ENCODE results near the gene EPHB2. TPM values are rescaled to one million over a fixed set of nuclear protein-coding genes. Genes with fewer than 3 reads are reported as not detected.

EPHB2 gene
- total RNA-seq, 1 donor from 2014 or later, result 14.6 TPM

GRCh38 chr1:22951796-22952195, 241.2 kb downstream of the EPHB2 start:
- no peak for DNase-seq (ENCODE audit: low spot score)

- DNase-seq (ENCODE audit: low spot score), result no peak
Observed at GRCh38 chr1:22952694-22953056, 242.0 kb downstream of the EPHB2 start.

- DNase-seq (ENCODE audit: low spot score), result no peak
Observed at GRCh38 chr1:22953057-22953739, 242.6 kb downstream of the EPHB2 start.

- DNase-seq (ENCODE audit: low spot score), result no peak
Observed at GRCh38 chr1:22953740-22954141, 243.1 kb downstream of the EPHB2 start.

DNA sequence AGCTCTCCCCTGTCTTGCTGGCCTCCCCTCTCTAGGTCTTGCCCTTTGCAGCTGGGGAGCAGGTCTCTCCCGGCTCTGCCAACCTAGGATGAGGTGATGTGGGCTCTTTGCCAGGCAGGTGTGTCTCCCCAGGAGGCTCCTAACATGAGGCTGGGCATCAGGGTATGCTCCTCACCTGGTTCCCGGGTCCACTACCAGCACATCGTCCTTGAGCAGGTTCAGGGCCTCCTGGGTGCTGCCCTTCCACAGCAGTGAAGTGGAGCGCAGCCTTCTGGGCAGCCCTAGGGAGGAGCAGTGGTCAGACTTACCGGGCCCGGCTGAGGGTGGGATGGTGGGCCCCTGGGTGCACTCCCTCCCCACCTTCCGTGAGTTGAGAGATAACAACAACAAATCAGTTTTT, 244.5 kb downstream of the EPHB2 start:
- DNase-seq (ENCODE audit: low spot score), result no peak

- DNase-seq (ENCODE audit: low spot score), result no peak
Observed at GRCh38 chr1:22957066-22957465, 246.4 kb downstream of the EPHB2 start.

DNA sequence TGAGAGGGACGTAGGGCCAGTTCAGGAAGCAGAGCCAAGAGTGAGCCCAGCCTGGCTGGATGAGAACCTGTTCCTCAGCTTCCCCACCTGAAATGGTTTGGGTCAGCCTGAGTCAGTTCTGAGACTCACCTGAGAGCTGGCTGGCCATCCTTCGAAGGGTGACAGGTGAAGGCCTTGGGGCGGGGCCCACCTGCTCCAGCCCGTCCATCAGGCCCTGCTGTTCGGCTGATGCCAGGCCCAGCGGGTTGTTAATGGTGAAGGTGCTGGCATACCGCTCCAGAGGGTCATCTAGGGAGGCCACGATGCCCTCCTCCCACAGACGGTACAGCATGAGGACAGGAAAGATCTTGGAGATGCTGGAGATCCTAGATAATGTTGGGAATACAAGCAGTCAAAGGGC, 247.9 kb downstream of the EPHB2 start:
- DNase-seq (ENCODE audit: low spot score), result no peak

- DNase-seq (ENCODE audit: low spot score), result no peak
Observed at GRCh38 chr1:22959545-22960360, 249.1 kb downstream of the EPHB2 start.

- DNase-seq (ENCODE audit: low spot score), result no peak
Observed at GRCh38 chr1:22962558-22962957, 251.9 kb downstream of the EPHB2 start.

DNA sequence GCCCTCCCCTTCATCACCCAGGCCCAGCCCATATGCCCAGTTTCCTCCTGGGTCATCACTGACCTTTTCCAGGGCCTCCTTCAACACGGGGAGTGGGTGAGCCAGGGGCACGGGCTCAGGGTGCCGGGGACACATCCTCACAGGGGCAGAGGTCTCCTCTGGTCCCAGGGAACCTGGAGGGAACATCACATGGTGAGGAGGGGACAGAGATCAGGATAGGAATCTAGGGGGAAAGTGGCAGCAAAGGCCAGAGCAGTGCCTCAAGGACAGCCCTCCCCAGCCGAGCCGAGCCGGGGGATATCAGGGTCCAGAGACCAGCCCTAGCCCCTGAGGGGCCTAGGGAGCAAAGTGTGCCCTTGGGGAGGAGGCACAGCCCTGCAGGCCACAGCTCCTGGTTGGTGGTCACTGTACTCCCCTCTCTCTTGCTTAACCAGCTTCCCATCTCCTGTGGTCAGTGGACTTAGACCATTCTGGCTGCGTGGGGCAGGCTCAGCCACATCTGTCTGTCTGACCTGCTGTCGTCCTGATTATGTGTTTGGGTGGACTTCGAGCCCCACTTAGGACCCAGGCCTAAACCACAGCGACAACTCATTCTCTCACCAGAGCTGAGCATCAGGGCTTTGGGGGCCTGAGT, 252.5 kb downstream of the EPHB2 start:
- DNase-seq (ENCODE audit: low spot score), result no peak

GRCh38 chr1:22966309-22966708, 255.7 kb downstream of the EPHB2 start:
- DNase-seq (ENCODE audit: low spot score), result no peak

DNA sequence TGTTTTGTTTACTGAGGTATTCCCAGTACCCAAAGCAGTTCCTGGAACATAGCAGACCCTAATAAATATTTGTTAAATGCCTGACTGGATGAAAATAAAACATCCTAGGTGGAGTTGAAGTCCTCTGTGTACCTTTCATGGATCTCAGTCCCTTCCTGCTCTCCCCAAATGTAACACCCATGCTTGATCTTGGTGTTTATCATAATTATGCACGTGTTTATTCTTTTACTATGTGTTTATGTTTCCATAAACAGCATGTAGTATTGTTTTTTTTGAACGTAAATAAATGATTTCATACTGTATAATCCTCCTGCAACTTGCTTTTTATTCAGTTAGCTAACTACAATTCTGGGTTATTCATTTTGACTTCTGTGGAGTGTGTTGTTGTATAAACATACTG, 257.2 kb downstream of the EPHB2 start:
- DNase-seq (ENCODE audit: low spot score), result no peak

GRCh38 chr1:22969304-22969709, 258.7 kb downstream of the EPHB2 start:
- DNase-seq (ENCODE audit: low spot score), result no peak

DNA sequence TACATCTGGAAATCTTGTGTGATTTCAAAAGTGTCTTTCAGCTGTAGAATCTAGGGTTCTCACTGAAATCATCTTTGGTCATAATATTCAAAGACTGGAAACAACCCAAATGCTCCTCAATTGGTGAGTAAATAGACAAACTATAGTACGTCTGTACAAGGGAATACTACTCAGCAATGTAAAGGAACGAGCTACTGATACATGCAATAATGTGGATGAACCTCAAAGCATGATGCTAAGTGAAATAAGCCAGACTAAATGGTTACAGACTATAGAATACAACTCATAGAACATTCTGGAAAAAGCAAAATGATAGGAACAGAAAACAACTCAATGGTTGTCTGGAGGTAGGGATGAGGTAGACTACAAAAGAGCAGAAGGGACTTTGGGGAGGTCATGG, 259.5 kb downstream of the EPHB2 start:
- no peak for DNase-seq (ENCODE audit: low spot score)

Other genes with a start within 250 kb of the EPHB2 start
- gene EPHA8, start 147.3 kb upstream of the EPHB2 start, total RNA-seq, result not detected
- gene C1QA, start 74.2 kb upstream of the EPHB2 start, total RNA-seq, result 64.0 TPM
- gene C1QC, start 67.2 kb upstream of the EPHB2 start, total RNA-seq, result 85.3 TPM
- 92.9 TPM for gene C1QB, start 57.6 kb upstream of the EPHB2 start, total RNA-seq

Data from ureter (tissue), 1 donor.